Kidney (tissue), 14 donors: ENCODE results near the gene AP3B2. TPM values are rescaled to one million over a fixed set of nuclear protein-coding genes. Genes with fewer than 3 reads are reported as not detected.

Experiments used
- DNase-seq, 5 donors: peaks; one replicate each; pipeline ENCODE4 v3.0.0-alpha.2; 2013 to 2020
- FAIRE-seq: peaks from 2 replicates; lab custom pipeline; 2012; peaks lifted over from hg19 to GRCh38; lab: Jason Lieb, UNC
- H3K27ac ChIP-seq, 2 donors: one replicate each; pipeline ENCODE4 v1.7.0; 2013; ENCODE audit warnings: low read depth in 2 of 2, low read length in 2 of 2, inconsistent platforms in 1 of 2
- H3K27me3 ChIP-seq: one replicate; pipeline ENCODE4 v1.7.1; 2013; ENCODE audit warnings: low read length, inconsistent platforms; ENCODE audit not compliant: control insufficient read depth, insufficient read depth
- H3K36me3 ChIP-seq, 3 donors: one replicate each; pipeline versions ENCODE4 v1.7.0 to v1.7.1; 2013; ENCODE audit warnings: low read length in 3 of 3, control low read depth in 1 of 3, inconsistent platforms in 1 of 3; ENCODE audit not compliant: insufficient read depth in 3 of 3, control insufficient read depth in 2 of 3
- H3K4me1 ChIP-seq, 3 donors: one replicate each; pipeline versions ENCODE4 v1.7.0 to v1.7.1; 2013; ENCODE audit warnings: low read length in 3 of 3, inconsistent platforms in 1 of 3, low read depth in 1 of 3; ENCODE audit not compliant: control insufficient read depth in 2 of 3, insufficient read depth in 2 of 3
- H3K4me3 ChIP-seq, 3 donors: one replicate each; pipeline versions ENCODE4 v1.7.0 to v1.8.1; 2013; ENCODE audit warnings: low read length in 3 of 3, control low read depth in 1 of 3, inconsistent platforms in 1 of 3
- H3K9ac ChIP-seq, 3 donors: one replicate each; pipeline versions ENCODE4 v1.7.0 to v1.7.1; 2013; ENCODE audit warnings: low read length in 3 of 3, control low read depth in 1 of 3, inconsistent platforms in 1 of 3
- H3K9me3 ChIP-seq, 3 donors: one replicate each; pipeline versions ENCODE4 v1.7.0 to v1.7.1; 2013; ENCODE audit warnings: low read length in 3 of 3, control low read depth in 1 of 3, inconsistent platforms in 1 of 3; ENCODE audit not compliant: control insufficient read depth in 2 of 3, insufficient read depth in 1 of 3
- intact Hi-C: fragments of 100-400 bp; cut with DNase I; formaldehyde crosslinking; loops from one replicate; pipeline ENCODE4 v1.11.1; 2022
- polyA plus RNA-seq: library from polyadenylated mRNA; stranded (reverse); fragments of 350-450 nt; fragmentation: Illumina TruSeq; extraction: RNeasy Lipid Tissue Mini Kit (QIAGEN cat#74804); gene quantifications from one replicate; pipeline ENCODE4 v1.2.3, GENCODE V29; 2014; ENCODE audit warnings: low read depth, low replicate concordance; ENCODE audit not compliant: insufficient read depth
- total RNA-seq: library from RNA; stranded (reverse); fragmentation: NEBNext Ultra II Directional; extraction: Animal tissue kit (Norgen Biotek cat#: 25700); gene quantifications from one replicate; pipeline ENCODE4 v1.2.1, GENCODE V29; 2021
- TF ChIP-seq, protein P1 (sequence below): IDR thresholded peaks from 3 replicates; pipeline ENCODE4 v1.5.1; 2012; ENCODE audit warnings: mild to moderate bottlenecking, moderate library complexity, borderline replicate concordance; ENCODE audit not compliant: insufficient read depth; ENCODE audit errors: extremely low read depth
- donor health status: control.
- donor health status: control.
- donor health status: control.
- donor health status: control.
- donor health status: control.
- donor health status: DM: yes; HTN: yes; CAD: no.
- donor health status: Normal renal cell carcinoma (clear cell type).

Gene AP3B2
- total and polyA plus RNA-seq, 2 donors from 2014 or later = 1.8 to 4.7 TPM

DNA sequence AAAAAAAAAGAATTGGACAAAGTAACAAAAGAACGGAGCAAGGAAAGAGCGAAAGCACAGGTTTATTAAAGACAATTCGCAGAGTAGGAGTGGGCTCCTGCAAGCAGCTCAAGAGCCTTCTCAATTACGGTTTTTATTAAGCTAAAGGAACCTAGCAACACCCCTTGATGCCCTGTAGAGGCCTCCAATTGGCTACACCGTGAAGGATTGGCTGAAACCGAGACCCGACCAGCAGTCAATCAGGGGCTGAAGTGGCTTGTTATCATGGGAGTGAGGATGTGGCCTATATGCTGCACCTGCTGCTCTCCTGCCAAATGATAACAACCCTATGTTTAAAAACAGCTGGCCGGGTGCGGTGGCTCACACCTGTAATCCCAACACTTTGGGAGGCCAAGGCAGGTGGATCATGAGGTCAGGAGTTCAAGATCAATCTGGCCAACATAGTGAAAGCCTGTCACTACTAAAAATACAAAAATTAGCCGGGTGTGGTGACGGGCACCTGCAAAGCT lies 20.4 kb upstream of the AP3B2 start:
- H3K36me3 ChIP-seq = no peaks in the 10 kb centered on the region
- DNase-seq (no peak), FAIRE-seq (no peak)
- H3K9me3 ChIP-seq = no peaks in the 10 kb centered on the region
- H3K27me3 ChIP-seq = no peaks in the 10 kb centered on the region
- H3K27ac ChIP-seq = no peak overlapping the region
- intact Hi-C loops = no loop called here
- TF ChIP-seq, protein P1, sequence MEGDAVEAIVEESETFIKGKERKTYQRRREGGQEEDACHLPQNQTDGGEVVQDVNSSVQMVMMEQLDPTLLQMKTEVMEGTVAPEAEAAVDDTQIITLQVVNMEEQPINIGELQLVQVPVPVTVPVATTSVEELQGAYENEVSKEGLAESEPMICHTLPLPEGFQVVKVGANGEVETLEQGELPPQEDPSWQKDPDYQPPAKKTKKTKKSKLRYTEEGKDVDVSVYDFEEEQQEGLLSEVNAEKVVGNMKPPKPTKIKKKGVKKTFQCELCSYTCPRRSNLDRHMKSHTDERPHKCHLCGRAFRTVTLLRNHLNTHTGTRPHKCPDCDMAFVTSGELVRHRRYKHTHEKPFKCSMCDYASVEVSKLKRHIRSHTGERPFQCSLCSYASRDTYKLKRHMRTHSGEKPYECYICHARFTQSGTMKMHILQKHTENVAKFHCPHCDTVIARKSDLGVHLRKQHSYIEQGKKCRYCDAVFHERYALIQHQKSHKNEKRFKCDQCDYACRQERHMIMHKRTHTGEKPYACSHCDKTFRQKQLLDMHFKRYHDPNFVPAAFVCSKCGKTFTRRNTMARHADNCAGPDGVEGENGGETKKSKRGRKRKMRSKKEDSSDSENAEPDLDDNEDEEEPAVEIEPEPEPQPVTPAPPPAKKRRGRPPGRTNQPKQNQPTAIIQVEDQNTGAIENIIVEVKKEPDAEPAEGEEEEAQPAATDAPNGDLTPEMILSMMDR = no peak
- H3K4me3 ChIP-seq = no peak overlapping the region
- no peak overlapping the region for H3K9ac ChIP-seq
- no peaks in the 10 kb centered on the region for H3K4me1 ChIP-seq

DNA sequence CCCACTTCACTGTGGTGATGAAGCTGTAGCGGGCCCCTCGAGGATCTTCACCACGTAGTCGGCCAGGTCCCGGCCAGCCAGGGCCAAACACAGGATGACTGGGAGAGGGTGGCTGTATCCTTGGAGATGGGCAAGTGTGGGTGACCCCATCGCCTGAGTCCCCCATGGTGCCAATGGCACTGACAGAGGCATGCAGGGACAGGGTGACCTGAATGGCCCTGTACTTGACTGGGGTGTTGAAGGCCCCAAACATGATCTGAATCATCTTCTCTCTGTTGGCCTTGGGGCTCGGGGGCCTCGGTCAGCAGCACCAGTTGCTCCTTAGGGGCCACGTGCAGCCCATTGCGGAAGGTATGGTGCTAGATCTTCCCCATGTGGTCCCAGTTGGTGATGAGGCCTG lies 17.1 kb upstream of the AP3B2 start:
- no peaks in the 10 kb centered on the region for H3K4me1 ChIP-seq
- FAIRE-seq (no peak), DNase-seq (no peak)
- intact Hi-C loops = no loop called here
- no peak overlapping the region for H3K27ac ChIP-seq
- no peaks in the 10 kb centered on the region for H3K36me3 ChIP-seq
- TF ChIP-seq, protein P1 = no peak
- no peak overlapping the region for H3K4me3 ChIP-seq
- H3K9ac ChIP-seq = no peak overlapping the region
- no peaks in the 10 kb centered on the region for H3K9me3 ChIP-seq
- no peaks in the 10 kb centered on the region for H3K27me3 ChIP-seq

DNA sequence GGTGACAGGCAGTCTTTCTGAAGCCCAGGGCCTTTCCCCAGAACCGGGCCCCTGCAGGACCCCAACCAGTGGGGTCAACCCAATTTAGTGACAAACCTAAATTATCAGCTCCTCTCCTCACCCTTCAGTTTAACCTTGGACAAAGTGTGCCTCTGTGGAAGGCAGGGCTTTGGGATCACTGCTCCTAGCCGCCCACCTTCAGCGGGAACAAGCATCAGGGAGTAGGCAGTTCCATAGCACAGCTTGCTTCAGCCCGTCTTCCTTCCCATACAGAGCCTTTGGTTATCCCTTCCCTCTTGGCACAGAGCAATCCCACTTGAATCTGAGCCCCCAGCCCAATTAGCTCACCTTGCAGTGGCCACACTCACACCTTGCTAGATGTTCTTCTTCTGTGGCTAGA lies 5.3 kb upstream of the AP3B2 start:
- no peak for FAIRE-seq
- Histone ChIP-seq H3K4me1 (peaks cover 0 to 4% (median 0%) of the 10 kb centered on the region in 3 donors), H3K27ac (no peak overlapping the region), H3K9me3 (no peaks in the 10 kb centered on the region), H3K36me3 (no peaks in the 10 kb centered on the region), H3K4me3 (no peak overlapping the region), H3K9ac (no peak overlapping the region), H3K27me3 (no peaks in the 10 kb centered on the region)
- intact Hi-C loops = no loop called here
- TF ChIP-seq, protein P1 = no peak
- DNase-seq = no peak

DNA sequence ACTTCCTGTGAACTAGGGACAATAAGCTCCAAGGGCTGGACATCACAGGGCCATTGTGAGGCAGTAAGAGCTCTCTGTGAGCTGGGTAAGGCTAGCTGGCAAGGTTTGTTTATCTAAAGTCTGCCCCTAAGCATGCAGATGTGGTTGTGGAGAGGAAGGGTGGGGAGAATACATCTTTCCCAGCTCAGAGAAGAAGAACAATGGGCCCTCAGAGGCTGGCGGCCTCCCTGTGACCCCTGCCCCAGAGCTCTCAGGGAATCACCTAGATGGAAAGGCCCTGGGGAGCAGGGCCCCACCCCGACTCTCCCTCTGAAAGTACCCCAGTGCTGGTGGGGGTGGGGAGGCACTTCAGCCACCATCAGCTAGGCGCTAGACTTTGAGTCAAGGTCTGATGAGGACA lies 4.3 kb upstream of the AP3B2 start:
- Histone ChIP-seq H3K27me3 (no peaks in the 10 kb centered on the region), H3K4me1 (peaks cover 0 to 8% (median 0%) of the 10 kb centered on the region in 3 donors), H3K4me3 (no peak overlapping the region), H3K36me3 (no peaks in the 10 kb centered on the region), H3K9me3 (no peaks in the 10 kb centered on the region), H3K27ac (no peak overlapping the region), H3K9ac (no peak overlapping the region)
- no peak for DNase-seq
- intact Hi-C loops = no loop called here
- no peak for FAIRE-seq
- TF ChIP-seq, protein P1 = no peak
